Measurements from ENCODE around the gene CLDND2. TPM values are rescaled to one million over a fixed set of nuclear protein-coding genes. Genes with fewer than 3 reads are reported as not detected.

Gene CLDND2
- polyA plus RNA-seq, 1 experiment, result not detected

DNA sequence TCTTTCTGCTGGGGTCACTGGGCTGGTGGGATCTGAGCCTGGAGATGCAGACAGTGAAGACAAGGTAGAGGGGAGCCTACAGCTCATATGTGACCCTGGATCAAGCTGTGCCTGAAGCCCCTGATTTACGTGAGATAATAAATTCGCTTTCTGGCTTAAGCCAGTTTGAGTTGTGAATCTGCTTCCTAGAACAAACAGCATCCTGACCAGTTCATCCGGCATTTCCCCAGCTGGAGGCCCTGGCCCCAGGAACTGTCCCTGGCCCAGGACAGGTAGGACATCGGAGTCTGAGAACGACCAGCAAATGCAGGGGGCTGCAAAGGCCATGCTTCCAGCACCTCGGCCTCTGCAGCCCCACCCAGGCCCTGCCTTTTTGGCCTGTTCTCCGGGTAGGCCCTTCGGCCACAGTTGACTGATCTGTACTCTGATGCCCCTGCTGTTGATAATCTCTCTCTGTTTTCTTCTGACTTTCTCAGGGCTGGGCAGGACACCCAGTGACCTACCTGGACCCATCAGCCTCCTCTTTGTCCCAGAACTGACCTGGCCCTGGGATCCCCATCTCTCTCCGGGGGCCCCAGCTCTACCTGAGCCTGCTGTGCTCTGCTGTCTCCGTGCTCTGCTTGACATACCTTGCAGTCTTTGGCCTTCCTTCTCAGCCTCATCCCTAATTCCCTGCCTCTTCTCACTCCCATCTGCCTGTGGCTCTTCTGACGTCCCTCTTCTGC, 17.4 kb downstream of the CLDND2 start:
- peak overlapping the region; percentile 57 for H3K27ac ChIP-seq (ENCODE audit: low read depth, low read length)
- ChIA-PET POLR2A (interaction anchor here (1.3 to 1.6 kb wide), 2 partner anchors 8 to 11 kb away, joined by 3 to 4 read pairs; no protein-coding TSS in a partner anchor), CTCF (interaction anchor here (0.5 kb wide), 1 partner anchor 160 kb away, joined by 4 read pairs; no protein-coding TSS in a partner anchor)
- no peak for DNase-seq (ENCODE audit: low read depth, low spot score)
- no peak overlapping the region for H3K4me3 ChIP-seq (ENCODE audit: low read depth, low read length)
- TF ChIP-seq, protein P1, sequence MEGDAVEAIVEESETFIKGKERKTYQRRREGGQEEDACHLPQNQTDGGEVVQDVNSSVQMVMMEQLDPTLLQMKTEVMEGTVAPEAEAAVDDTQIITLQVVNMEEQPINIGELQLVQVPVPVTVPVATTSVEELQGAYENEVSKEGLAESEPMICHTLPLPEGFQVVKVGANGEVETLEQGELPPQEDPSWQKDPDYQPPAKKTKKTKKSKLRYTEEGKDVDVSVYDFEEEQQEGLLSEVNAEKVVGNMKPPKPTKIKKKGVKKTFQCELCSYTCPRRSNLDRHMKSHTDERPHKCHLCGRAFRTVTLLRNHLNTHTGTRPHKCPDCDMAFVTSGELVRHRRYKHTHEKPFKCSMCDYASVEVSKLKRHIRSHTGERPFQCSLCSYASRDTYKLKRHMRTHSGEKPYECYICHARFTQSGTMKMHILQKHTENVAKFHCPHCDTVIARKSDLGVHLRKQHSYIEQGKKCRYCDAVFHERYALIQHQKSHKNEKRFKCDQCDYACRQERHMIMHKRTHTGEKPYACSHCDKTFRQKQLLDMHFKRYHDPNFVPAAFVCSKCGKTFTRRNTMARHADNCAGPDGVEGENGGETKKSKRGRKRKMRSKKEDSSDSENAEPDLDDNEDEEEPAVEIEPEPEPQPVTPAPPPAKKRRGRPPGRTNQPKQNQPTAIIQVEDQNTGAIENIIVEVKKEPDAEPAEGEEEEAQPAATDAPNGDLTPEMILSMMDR (IDR thresholded peaks at IDR 0.05; ENCODE audit: low read depth, low read length), result no peak
- no peaks in the 10 kb centered on the region for H3K27me3 ChIP-seq (ENCODE audit: control insufficient read depth, insufficient read depth, low read length)
- peaks cover 5% of the 10 kb centered on the region; the same call in 1 of the 2 replicates for H3K9me3 ChIP-seq (ENCODE audit: control insufficient read depth, insufficient read depth, low read length)

DNA sequence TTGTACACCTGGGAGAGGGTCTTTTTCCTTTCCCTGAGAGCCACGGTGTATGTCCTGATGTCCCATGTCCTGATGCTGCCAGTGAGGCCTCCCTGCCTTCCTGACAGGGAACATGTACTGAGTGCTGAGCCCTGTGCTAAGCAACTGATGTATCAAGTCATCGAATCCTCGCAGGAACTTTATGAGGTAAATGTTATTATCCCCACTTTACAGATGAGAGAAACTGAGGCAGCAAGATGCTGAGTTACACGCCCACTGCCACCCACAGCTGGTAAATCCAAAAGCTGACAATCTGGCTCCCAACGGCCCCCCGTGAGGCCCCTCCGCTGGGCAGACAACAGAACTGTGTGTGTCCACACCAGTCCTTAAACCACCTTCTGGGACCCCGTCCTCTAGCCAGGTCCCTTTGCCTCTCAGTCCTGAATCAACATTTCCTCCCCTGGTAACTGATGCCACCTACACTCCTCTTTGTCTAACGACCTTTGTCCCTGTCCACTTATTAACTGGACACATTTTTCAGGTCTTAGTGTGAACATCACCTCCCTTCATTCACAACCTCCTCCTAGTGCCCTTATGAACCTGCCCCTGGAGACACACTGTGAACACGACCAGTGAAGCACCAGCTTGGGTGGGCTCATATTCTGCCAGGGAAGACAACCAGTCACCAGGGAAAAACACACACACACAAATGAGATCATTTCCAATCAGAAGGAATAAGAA, 21.4 kb downstream of the CLDND2 start:
- ChIA-PET POLR2A (interaction anchor here (1.0 kb wide), 1 partner anchor 8 kb away, joined by 3 read pairs; no protein-coding TSS in a partner anchor), CTCF (no interaction called here)

DNA sequence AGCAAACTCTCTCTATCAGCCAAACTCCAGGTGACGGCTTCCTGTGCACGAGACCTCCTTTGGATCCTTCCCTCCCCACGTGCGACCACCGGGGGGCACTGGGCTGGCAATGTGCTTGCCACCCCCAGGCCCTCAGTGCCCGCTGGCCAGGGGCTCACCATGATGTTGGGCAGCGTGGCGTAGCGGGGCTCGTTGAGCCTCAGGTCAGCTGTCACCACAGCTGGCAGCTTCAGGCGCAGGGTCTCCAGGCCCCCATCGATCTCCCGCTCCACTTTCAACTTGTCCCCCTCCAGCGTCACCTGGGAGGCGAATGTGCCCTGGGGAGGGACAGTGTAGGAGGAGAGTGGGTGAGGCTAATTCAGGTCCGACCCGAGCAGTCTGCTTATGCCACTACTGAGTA, 22.1 kb downstream of the CLDND2 start:
- no peak for DNase-seq (ENCODE audit: low read depth, low spot score)
- CTCF ChIA-PET, result no interaction called here
- TF ChIP-seq, protein P1 (IDR thresholded peaks at IDR 0.05; ENCODE audit: low read depth, low read length), result no peak
- H3K4me3 ChIP-seq (ENCODE audit: low read depth, low read length), result no peak overlapping the region
- H3K9me3 ChIP-seq (ENCODE audit: control insufficient read depth, insufficient read depth, low read length), result peaks cover 5% of the 10 kb centered on the region; the same call in 1 of the 2 replicates
- no peaks in the 10 kb centered on the region for H3K27me3 ChIP-seq (ENCODE audit: control insufficient read depth, insufficient read depth, low read length)
- POLR2A ChIA-PET, result no interaction called here
- no peak overlapping the region for H3K27ac ChIP-seq (ENCODE audit: low read depth, low read length)

More for the DNA sequence above, 21.4 kb downstream of the CLDND2 start:
- Histone ChIP-seq H3K27me3 (ENCODE audit: control insufficient read depth, insufficient read depth, low read length) (no peaks in the 10 kb centered on the region), H3K4me3 (ENCODE audit: low read depth, low read length) (no peak overlapping the region), H3K9me3 (ENCODE audit: control insufficient read depth, insufficient read depth, low read length) (peaks cover 5% of the 10 kb centered on the region; the same call in 1 of the 2 replicates), H3K27ac (ENCODE audit: low read depth, low read length) (no peak overlapping the region)
- TF ChIP-seq, protein P1 (IDR thresholded peaks at IDR 0.05; ENCODE audit: low read depth, low read length), result no peak
- DNase-seq (ENCODE audit: low read depth, low spot score), result no peak

DNA sequence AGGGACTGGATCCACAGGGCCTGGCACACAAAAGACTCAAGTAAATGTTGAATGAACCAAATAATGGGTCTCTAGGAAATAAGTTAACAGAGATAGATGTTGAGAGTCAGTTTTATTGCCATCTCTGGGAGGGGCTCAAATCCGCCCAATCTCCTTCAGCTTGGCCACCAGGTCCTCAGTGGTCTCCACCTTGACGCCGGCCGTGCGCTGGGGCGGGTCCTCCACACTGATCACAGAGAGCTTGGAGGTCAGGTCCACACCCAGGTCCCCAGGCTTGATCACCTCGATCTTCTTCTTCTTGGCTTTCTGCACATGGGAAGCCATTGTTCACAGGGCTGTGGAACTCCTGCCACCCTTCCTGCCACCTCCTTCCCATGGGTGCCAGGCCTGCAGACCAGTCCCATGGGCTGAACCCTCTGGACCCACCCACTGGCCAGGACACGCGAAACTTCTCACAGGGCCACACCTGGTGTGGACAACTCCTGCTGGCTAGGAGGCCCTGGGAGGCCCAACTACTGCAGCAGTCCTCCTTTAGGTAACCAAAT, 23.7 kb downstream of the CLDND2 start:
- no peaks in the 10 kb centered on the region for H3K27me3 ChIP-seq (ENCODE audit: control insufficient read depth, insufficient read depth, low read length)
- ChIA-PET CTCF (no interaction called here), POLR2A (no interaction called here)
- H3K4me3 ChIP-seq (ENCODE audit: low read depth, low read length), result no peak overlapping the region
- no peak for DNase-seq (ENCODE audit: low read depth, low spot score)
- H3K27ac ChIP-seq (ENCODE audit: low read depth, low read length), result no peak overlapping the region
- no peaks in the 10 kb centered on the region for H3K9me3 ChIP-seq (ENCODE audit: control insufficient read depth, insufficient read depth, low read length)
- TF ChIP-seq, protein P1 (IDR thresholded peaks at IDR 0.05; ENCODE audit: low read depth, low read length), result no peak
